ENCODE data around the gene GSTM1. TPM values are rescaled to one million over a fixed set of nuclear protein-coding genes. Genes with fewer than 3 reads are reported as not detected.

GSTM1 gene
- total RNA-seq (14.4 TPM in 1 of 2 replicates, not detected in the other), polyA plus RNA-seq (0.55 and 38.0 TPM in 2 replicates), polyA minus RNA-seq (ENCODE audit: low replicate concordance) (40.4 TPM in 1 of 2 replicates, not detected in the other)
- polyA plus RNA-seq (2012) = 0.22 and 37.0 TPM in 2 replicates

DNA sequence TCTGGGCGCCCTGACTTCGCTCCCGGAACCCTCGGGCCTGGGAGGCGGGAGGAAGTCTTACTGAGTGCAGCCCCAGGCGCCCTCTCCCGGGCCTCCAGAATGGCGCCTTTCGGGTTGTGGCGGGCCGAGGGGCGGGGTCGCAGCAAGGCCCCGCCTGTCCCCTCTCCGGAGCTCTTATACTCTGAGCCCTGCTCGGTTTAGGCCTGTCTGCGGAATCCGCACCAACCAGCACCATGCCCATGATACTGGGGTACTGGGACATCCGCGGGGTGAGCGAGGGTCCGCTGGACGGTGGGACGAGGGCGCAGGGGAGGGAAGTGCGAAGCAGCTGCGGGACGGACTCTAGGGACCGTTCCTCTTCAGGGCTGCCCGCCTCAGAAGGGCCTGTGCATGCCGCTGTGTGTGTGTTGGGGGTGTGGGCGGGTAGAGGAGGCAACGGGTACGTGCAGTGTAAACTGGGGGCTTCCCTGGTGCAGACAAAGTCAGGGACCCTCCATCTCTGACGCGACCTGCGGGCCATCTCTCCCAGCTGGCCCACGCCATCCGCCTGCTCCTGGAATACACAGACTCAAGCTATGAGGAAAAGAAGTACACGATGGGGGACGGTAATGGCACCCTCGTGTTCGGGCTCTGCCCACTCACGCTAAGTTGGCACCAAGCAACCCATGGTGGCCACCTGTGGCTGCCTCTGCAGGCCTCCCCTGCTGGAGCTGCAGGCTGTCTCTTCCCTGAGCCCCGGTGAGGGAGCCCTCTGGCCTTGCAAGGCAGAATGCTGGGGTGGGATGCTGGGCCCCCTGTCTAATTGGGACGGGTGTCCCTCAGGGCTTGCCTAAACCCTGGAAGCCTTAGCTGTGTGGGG, at the start of gene GSTM1:
TSS of gene GSTM1 (plus strand) at position 177 of the 859 bp plus-strand sequence. CDS start at position 234, 57 bp downstream.
- Histone ChIP-seq H3K4me2 (ENCODE audit: extremely low read depth, insufficient read depth, low read length) (no peak within 1 kb of the TSS), H3K27ac (ENCODE audit: insufficient read depth, low read length) (no peak within 1 kb of the TSS), H4K20me1 (ENCODE audit: control insufficient read depth, extremely low read depth, insufficient read depth, low read length) (no peaks in the 10 kb centered on the region), H3K27me3 (ENCODE audit: control insufficient read depth, insufficient read depth, low read length) (no peaks in the 10 kb centered on the region), H3K4me1 (ENCODE audit: control insufficient read depth, extremely low read depth, insufficient read depth, low read length) (no peaks in the 10 kb centered on the region), H3K79me2 (ENCODE audit: control insufficient read depth, insufficient read depth, low read length) (no peaks in the 10 kb centered on the region), H3K9ac (ENCODE audit: insufficient read depth, low read length) (peak within 1 kb of the TSS; percentile 51), H3K36me3 (ENCODE audit: control insufficient read depth, insufficient read depth, low read length) (no peaks in the 10 kb centered on the region), H3K9me3 (ENCODE audit: control insufficient read depth, insufficient read depth, low read depth, low read length) (no peaks in the 10 kb centered on the region), H2AFZ (ENCODE audit: low read length) (no peak within 1 kb of the TSS), H3K4me3 (replicated peaks in 1 of 4; ENCODE audit: control extremely low read depth in 1 of 4, insufficient read depth in 1 of 4, low read depth in 3 of 4, low read length in 4 of 4) (peak within 1 kb of the TSS in 2 of 4 experiments; percentile 53 to 60)
- TF ChIP-seq, protein P1, sequence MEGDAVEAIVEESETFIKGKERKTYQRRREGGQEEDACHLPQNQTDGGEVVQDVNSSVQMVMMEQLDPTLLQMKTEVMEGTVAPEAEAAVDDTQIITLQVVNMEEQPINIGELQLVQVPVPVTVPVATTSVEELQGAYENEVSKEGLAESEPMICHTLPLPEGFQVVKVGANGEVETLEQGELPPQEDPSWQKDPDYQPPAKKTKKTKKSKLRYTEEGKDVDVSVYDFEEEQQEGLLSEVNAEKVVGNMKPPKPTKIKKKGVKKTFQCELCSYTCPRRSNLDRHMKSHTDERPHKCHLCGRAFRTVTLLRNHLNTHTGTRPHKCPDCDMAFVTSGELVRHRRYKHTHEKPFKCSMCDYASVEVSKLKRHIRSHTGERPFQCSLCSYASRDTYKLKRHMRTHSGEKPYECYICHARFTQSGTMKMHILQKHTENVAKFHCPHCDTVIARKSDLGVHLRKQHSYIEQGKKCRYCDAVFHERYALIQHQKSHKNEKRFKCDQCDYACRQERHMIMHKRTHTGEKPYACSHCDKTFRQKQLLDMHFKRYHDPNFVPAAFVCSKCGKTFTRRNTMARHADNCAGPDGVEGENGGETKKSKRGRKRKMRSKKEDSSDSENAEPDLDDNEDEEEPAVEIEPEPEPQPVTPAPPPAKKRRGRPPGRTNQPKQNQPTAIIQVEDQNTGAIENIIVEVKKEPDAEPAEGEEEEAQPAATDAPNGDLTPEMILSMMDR (conservative IDR thresholded peaks at IDR 0.05 in 1 of 2, IDR thresholded peaks at IDR 0.05 in 1 of 2; ENCODE audit: low read depth in 1 of 2, low read length in 2 of 2) = peak; percentile 19 to 24
- TF ChIP-seq EZH2 (IDR thresholded peaks at IDR 0.05; ENCODE audit: low read length, missing control alignments) = no peak
- DNase-seq (ENCODE audit: low read depth in 2 of 2) = peak in 1 of 2 donors; percentile 78

- Histone ChIP-seq H3K27me3 (ENCODE audit: control insufficient read depth, insufficient read depth, low read length) (no peaks in the 10 kb centered on the region), H3K4me1 (ENCODE audit: control insufficient read depth, extremely low read depth, insufficient read depth, low read length) (peaks cover 10% of the 10 kb centered on the region), H3K4me3 (replicated peaks in 1 of 4; ENCODE audit: control extremely low read depth in 1 of 4, insufficient read depth in 1 of 4, low read depth in 3 of 4, low read length in 4 of 4) (no peak overlapping the region), H3K79me2 (ENCODE audit: control insufficient read depth, insufficient read depth, low read length) (no peaks in the 10 kb centered on the region), H3K9ac (ENCODE audit: insufficient read depth, low read length) (no peak overlapping the region), H3K27ac (ENCODE audit: insufficient read depth, low read length) (no peak overlapping the region), H3K4me2 (ENCODE audit: extremely low read depth, insufficient read depth, low read length) (no peak overlapping the region), H3K9me3 (ENCODE audit: control insufficient read depth, insufficient read depth, low read depth, low read length) (no peaks in the 10 kb centered on the region), H2AFZ (ENCODE audit: low read length) (no peak overlapping the region), H4K20me1 (ENCODE audit: control insufficient read depth, extremely low read depth, insufficient read depth, low read length) (no peaks in the 10 kb centered on the region), H3K36me3 (ENCODE audit: control insufficient read depth, insufficient read depth, low read length) (no peaks in the 10 kb centered on the region)
- TF ChIP-seq EZH2 (IDR thresholded peaks at IDR 0.05; ENCODE audit: low read length, missing control alignments) = no peak
- TF ChIP-seq, protein P1 (conservative IDR thresholded peaks at IDR 0.05 in 1 of 2, IDR thresholded peaks at IDR 0.05 in 1 of 2; ENCODE audit: low read depth in 1 of 2, low read length in 2 of 2) = no peak
- no peak for DNase-seq (ENCODE audit: low read depth in 2 of 2)
Observed at GRCh38 chr1:109639063-109639840, 48.4 kb upstream of the GSTM1 start.

GRCh38 chr1:109639841-109640184, 47.8 kb upstream of the GSTM1 start:
- Histone ChIP-seq H4K20me1 (ENCODE audit: control insufficient read depth, extremely low read depth, insufficient read depth, low read length) (no peaks in the 10 kb centered on the region), H3K4me3 (replicated peaks in 1 of 4; ENCODE audit: control extremely low read depth in 1 of 4, insufficient read depth in 1 of 4, low read depth in 3 of 4, low read length in 4 of 4) (no peak overlapping the region), H3K36me3 (ENCODE audit: control insufficient read depth, insufficient read depth, low read length) (no peaks in the 10 kb centered on the region), H3K9ac (ENCODE audit: insufficient read depth, low read length) (no peak overlapping the region), H2AFZ (ENCODE audit: low read length) (no peak overlapping the region), H3K4me1 (ENCODE audit: control insufficient read depth, extremely low read depth, insufficient read depth, low read length) (peaks cover 10% of the 10 kb centered on the region), H3K9me3 (ENCODE audit: control insufficient read depth, insufficient read depth, low read depth, low read length) (no peaks in the 10 kb centered on the region), H3K27me3 (ENCODE audit: control insufficient read depth, insufficient read depth, low read length) (no peaks in the 10 kb centered on the region), H3K27ac (ENCODE audit: insufficient read depth, low read length) (no peak overlapping the region), H3K4me2 (ENCODE audit: extremely low read depth, insufficient read depth, low read length) (no peak overlapping the region), H3K79me2 (ENCODE audit: control insufficient read depth, insufficient read depth, low read length) (no peaks in the 10 kb centered on the region)
- no peak for DNase-seq (ENCODE audit: low read depth in 2 of 2)
- TF ChIP-seq, protein P1 (conservative IDR thresholded peaks at IDR 0.05 in 1 of 2, IDR thresholded peaks at IDR 0.05 in 1 of 2; ENCODE audit: low read depth in 1 of 2, low read length in 2 of 2) = no peak
- TF ChIP-seq EZH2 (IDR thresholded peaks at IDR 0.05; ENCODE audit: low read length, missing control alignments) = no peak

Measured in fibroblast of lung (primary cell).